HUES48 (cell line): Measurements from ENCODE around the gene USP17L11.
"Not testable (repeated sequence)": the region's sequence is repeated elsewhere in the genome, so short reads cannot be mapped to it uniquely, and the experiment has no call there.

Experiments used
- H3K27ac ChIP-seq: one replicate; pipeline ENCODE4 v1.7.0; 2013; ENCODE audit warnings: low read depth, low read length, inconsistent platforms
- H3K27me3 ChIP-seq: 2 replicates; pipeline ENCODE4 v1.6.1; 2013; ENCODE audit warnings: mild to moderate bottlenecking, low read length; ENCODE audit not compliant: control insufficient read depth, insufficient read depth
- H3K36me3 ChIP-seq: 2 replicates; pipeline ENCODE4 v1.6.1; 2013; ENCODE audit warnings: low read length; ENCODE audit not compliant: control insufficient read depth, insufficient read depth
- H3K4me1 ChIP-seq: 2 replicates; pipeline ENCODE4 v1.6.1; 2013; ENCODE audit warnings: mild to moderate bottlenecking, low read length; ENCODE audit not compliant: control insufficient read depth, insufficient read depth
- H3K4me3 ChIP-seq: 2 replicates; pipeline ENCODE4 v1.5.1; 2013; ENCODE audit warnings: mild to moderate bottlenecking, low read depth, low read length
- H3K9ac ChIP-seq: 2 replicates; pipeline ENCODE4 v1.6.1; 2013; ENCODE audit warnings: mild to moderate bottlenecking, low read depth, low read length, moderate library complexity
- H3K9me3 ChIP-seq: 2 replicates; pipeline ENCODE4 v1.6.1; 2013; ENCODE audit warnings: low read length; ENCODE audit not compliant: control insufficient read depth, insufficient read depth

The USP17L11 gene

GRCh38 chr4:9247953-9248680, 32.9 kb downstream of the USP17L11 start, which contains the start of gene USP17L18:
TSS of gene USP17L18 (plus strand) at chr4:9248630. CDS start at chr4:9248630, 0 bp downstream.
- not testable (repeated sequence) for H3K27me3 ChIP-seq, H3K27ac ChIP-seq, H3K4me3 ChIP-seq, H3K9ac ChIP-seq, H3K36me3 ChIP-seq, H3K4me1 ChIP-seq, H3K9me3 ChIP-seq

GRCh38 chr4:9253078-9253477, 37.9 kb downstream of the USP17L11 start, which contains the start of gene USP17L19:
TSS of gene USP17L19 (plus strand) at chr4:9253378. CDS start at chr4:9253378, 0 bp downstream.
- H3K9ac ChIP-seq, H3K27me3 ChIP-seq, H3K9me3 ChIP-seq, H3K4me1 ChIP-seq, H3K36me3 ChIP-seq, H3K27ac ChIP-seq, H3K4me3 ChIP-seq: not testable (repeated sequence)

- H3K4me3 ChIP-seq, H3K36me3 ChIP-seq, H3K9me3 ChIP-seq, H3K27me3 ChIP-seq, H3K27ac ChIP-seq, H3K9ac ChIP-seq, H3K4me1 ChIP-seq: not testable (repeated sequence)
Measured at GRCh38 chr4:9257824-9258223, 42.6 kb downstream of the USP17L11 start, which contains the start of gene USP17L20. TSS of gene USP17L20 (plus strand) at chr4:9258124. CDS start at chr4:9258124, 0 bp downstream.

- H3K27me3 ChIP-seq, H3K4me3 ChIP-seq, H3K27ac ChIP-seq, H3K9me3 ChIP-seq, H3K4me1 ChIP-seq, H3K36me3 ChIP-seq, H3K9ac ChIP-seq: not testable (repeated sequence)
Measured at GRCh38 chr4:9262572-9262971, 47.4 kb downstream of the USP17L11 start, which contains the start of gene USP17L21. TSS of gene USP17L21 (plus strand) at chr4:9262872. CDS start at chr4:9262872, 0 bp downstream.
